ENCODE results near the gene KANSL1L. TPM values are rescaled to one million over a fixed set of nuclear protein-coding genes. Genes with fewer than 3 reads are reported as not detected.

KANSL1L gene
- total RNA-seq, 2 donors from 2014 or later, result 36.1 to 40.3 TPM

GRCh38 chr2:209974576-209974975, 196.6 kb downstream of the KANSL1L start:
- TF ChIP-seq POLR2AphosphoS5 (IDR thresholded peaks at IDR 0.05), result no peak
- TF ChIP-seq CTCF (IDR thresholded peaks at IDR 0.05), result no peak
- no peak for TF ChIP-seq POLR2A (IDR thresholded peaks at IDR 0.05)
- H3K4me3 ChIP-seq, result no peak overlapping the region
- H3K4me1 ChIP-seq (replicated peaks), result no peaks in the 10 kb centered on the region
- H3K27me3 ChIP-seq (replicated peaks; ENCODE audit: insufficient read depth), result no peaks in the 10 kb centered on the region
- no peaks in the 10 kb centered on the region for H3K9me3 ChIP-seq
- no peak overlapping the region for H3K27ac ChIP-seq
- DNase-seq (ENCODE audit: low spot score), result no peak
- intact Hi-C loops (cut with DNase I), result loop anchor here (10.0 kb wide), 1 partner anchor 420 kb away; no protein-coding TSS in a partner anchor
- H3K36me3 ChIP-seq, result no peaks in the 10 kb centered on the region
- WGBS, result 52% methylated on average over 1 of the region's 1 CpG

- no peak for DNase-seq (ENCODE audit: low spot score)
- Histone ChIP-seq H3K4me3 (no peak overlapping the region), H3K27ac (no peak overlapping the region), H3K4me1 (replicated peaks) (no peaks in the 10 kb centered on the region), H3K9me3 (no peaks in the 10 kb centered on the region), H3K36me3 (no peaks in the 10 kb centered on the region), H3K27me3 (replicated peaks; ENCODE audit: insufficient read depth) (no peaks in the 10 kb centered on the region)
- 4% methylated on average over 1 of the region's 1 CpG for WGBS
- TF ChIP-seq CTCF (IDR thresholded peaks at IDR 0.05) (no peak), POLR2AphosphoS5 (IDR thresholded peaks at IDR 0.05) (no peak), POLR2A (IDR thresholded peaks at IDR 0.05) (no peak)
- intact Hi-C loops (cut with DNase I), result loop anchor here (10.0 kb wide), 1 partner anchor 421 kb away; no protein-coding TSS in a partner anchor
Measured at GRCh38 chr2:209973328-209973727, 197.9 kb downstream of the KANSL1L start.

Other genes starting within 250 kb of the KANSL1L start
- 10 to 100 TPM; 44.1 to 60.1 TPM for gene RPE, start 168.8 kb downstream of the KANSL1L start, total RNA-seq
- 10 to 100 TPM; 12.3 to 54.0 TPM for gene ACADL, start 54.0 kb upstream of the KANSL1L start, total RNA-seq
- 10 to 100 TPM in 1 of 2 donors, not detected in 1; 21.9 TPM for gene MYL1, start 143.8 kb upstream of the KANSL1L start, total RNA-seq